Measurements from ENCODE around the gene CACNA1B. TPM values are rescaled to one million over a fixed set of nuclear protein-coding genes. Genes with fewer than 3 reads are reported as not detected.

Gene CACNA1B
- total RNA-seq, 1 donor from 2014 or later, result 0.19 TPM

DNA sequence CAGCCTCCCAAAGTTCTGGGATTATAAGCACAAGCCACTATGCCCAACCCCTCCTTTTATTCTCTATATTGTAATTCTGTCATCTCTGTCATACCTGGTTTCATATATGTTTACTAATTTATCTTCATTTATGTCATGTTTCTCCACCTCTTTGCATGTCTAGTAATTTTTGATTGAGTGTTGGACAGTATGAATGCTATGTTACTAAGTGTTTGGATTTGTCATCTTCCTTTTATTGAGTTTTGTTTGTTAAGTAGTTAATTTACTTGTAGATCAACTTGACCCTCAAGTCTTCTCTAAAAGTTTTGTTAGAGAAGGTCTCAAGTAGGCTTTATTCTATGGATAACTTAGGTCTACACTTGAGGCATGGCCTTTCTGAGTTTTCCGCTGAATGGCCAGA is 17.2 kb upstream of the CACNA1B start:
- peaks cover 16% of the 10 kb centered on the region for H3K27me3 ChIP-seq (ENCODE audit: low read depth)
- no peaks in the 10 kb centered on the region for H3K36me3 ChIP-seq
- H3K4me1 ChIP-seq, result no peaks in the 10 kb centered on the region
- H3K9me3 ChIP-seq (replicated peaks), result peaks cover 57% of the 10 kb centered on the region
- TF ChIP-seq, protein P1, sequence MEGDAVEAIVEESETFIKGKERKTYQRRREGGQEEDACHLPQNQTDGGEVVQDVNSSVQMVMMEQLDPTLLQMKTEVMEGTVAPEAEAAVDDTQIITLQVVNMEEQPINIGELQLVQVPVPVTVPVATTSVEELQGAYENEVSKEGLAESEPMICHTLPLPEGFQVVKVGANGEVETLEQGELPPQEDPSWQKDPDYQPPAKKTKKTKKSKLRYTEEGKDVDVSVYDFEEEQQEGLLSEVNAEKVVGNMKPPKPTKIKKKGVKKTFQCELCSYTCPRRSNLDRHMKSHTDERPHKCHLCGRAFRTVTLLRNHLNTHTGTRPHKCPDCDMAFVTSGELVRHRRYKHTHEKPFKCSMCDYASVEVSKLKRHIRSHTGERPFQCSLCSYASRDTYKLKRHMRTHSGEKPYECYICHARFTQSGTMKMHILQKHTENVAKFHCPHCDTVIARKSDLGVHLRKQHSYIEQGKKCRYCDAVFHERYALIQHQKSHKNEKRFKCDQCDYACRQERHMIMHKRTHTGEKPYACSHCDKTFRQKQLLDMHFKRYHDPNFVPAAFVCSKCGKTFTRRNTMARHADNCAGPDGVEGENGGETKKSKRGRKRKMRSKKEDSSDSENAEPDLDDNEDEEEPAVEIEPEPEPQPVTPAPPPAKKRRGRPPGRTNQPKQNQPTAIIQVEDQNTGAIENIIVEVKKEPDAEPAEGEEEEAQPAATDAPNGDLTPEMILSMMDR (IDR thresholded peaks at IDR 0.05; ENCODE audit: borderline replicate concordance), result no peak
- no peak overlapping the region for H3K27ac ChIP-seq (replicated peaks)
- no peak overlapping the region for H3K4me3 ChIP-seq
- no peak for DNase-seq
- intact Hi-C loops (cut with micrococcal nuclease), result no loop called here

DNA sequence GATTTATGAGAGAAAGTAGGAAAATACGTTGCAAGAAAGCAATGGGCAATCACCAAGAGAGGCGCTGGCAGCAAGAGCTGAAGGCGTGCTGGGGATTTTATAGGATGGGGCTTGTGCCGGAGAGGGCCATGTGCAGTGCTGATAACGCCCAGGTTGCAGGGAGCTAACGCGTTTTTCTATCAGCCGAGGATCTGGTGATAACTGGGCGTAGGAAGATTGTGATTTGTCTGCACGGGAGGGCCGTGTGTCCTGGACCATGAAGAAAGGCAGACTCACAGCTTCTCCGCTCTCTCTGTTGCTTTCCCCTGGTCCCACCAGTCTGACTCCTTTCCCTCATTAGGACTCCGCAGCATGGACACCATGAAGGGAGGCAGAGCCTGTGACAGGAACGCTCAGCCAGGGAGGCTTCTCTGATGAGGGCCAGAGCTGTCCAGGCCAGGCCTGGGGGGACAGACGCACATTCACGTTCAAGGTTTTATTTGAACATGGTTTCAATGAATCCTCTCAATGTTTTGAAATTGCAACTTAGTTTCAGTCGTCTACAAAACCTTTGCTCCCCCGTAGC is 11.9 kb upstream of the CACNA1B start:
- Histone ChIP-seq H3K27ac (replicated peaks) (no peak overlapping the region), H3K36me3 (no peaks in the 10 kb centered on the region), H3K4me1 (no peaks in the 10 kb centered on the region), H3K9me3 (replicated peaks) (peaks cover 21% of the 10 kb centered on the region), H3K27me3 (ENCODE audit: low read depth) (peaks cover 53% of the 10 kb centered on the region), H3K4me3 (no peak overlapping the region)
- TF ChIP-seq, protein P1 (IDR thresholded peaks at IDR 0.05; ENCODE audit: borderline replicate concordance), result no peak
- intact Hi-C loops (cut with micrococcal nuclease), result no loop called here
- DNase-seq, result no peak

DNA sequence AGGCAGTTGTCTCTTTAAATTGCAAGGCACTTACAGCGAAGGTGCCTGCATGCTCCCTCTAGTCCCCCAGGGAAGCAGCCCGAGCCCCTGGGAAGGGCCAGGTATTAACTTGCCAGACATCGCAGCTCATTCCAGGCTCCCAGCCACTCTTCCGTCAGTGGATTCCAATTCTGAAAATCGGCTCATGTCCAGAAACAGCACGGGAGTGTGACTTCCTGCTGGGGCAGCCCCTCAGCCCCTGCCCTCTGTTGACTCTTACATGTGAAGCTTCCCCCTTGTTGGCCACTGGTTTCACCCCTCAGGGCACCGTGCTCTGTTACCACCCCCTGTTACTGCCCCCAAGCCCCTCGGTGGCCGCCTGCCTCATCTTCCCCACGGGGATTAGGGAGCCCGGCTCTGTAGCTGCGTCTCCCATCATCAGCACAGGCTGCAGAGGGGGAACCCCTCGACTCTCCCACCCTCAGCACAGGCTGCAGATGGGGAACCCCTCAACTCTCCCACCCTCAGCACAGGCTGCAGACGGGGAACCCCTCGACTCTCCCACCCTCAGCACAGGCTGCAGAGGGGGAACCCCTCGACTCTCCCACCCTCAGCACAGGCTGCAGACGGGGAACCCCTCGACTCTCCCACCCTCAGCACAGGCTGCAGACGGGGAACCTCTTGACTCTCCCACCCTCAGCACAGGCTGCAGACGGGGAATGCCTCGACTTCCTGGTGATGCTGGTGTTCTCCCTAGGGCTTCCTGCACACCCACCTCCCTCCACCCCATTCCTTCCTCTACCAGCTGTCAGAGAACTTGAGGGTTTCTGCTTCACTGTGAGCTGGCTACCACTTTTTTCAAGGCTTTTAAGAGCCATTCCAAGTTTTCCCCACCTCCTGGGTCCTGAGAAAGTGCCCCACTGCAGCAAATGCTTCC is 11.1 kb upstream of the CACNA1B start:
- no peak overlapping the region for H3K4me3 ChIP-seq
- intact Hi-C loops (cut with micrococcal nuclease), result no loop called here
- no peak overlapping the region for H3K27ac ChIP-seq (replicated peaks)
- H3K4me1 ChIP-seq, result no peaks in the 10 kb centered on the region
- TF ChIP-seq, protein P1 (IDR thresholded peaks at IDR 0.05; ENCODE audit: borderline replicate concordance), result no peak
- DNase-seq, result no peak
- H3K27me3 ChIP-seq (ENCODE audit: low read depth), result peaks cover 62% of the 10 kb centered on the region
- H3K9me3 ChIP-seq (replicated peaks), result peaks cover 13% of the 10 kb centered on the region
- no peaks in the 10 kb centered on the region for H3K36me3 ChIP-seq

DNA sequence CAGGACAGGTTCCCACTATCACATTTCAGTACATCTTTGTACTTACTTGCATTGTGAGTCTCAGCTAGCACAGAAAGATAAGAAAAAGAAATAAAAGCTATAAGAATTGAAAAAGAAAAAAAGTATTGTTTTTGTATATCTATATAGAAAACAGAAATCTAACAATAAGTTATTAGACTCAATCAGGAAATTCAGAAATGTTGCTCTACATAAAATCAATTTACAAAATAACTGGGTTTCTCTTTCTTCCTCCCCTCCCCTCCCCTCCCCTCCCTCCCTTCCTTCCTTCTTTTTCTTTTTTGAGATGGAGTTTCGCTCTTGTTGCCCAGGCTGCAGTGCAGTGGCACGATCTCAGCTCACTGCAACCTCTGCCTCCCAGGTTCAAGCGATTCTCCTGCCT is 7.2 kb upstream of the CACNA1B start:
- Histone ChIP-seq H3K27ac (replicated peaks) (no peak overlapping the region), H3K4me1 (no peaks in the 10 kb centered on the region), H3K36me3 (no peaks in the 10 kb centered on the region), H3K27me3 (ENCODE audit: low read depth) (peaks cover 67% of the 10 kb centered on the region), H3K9me3 (replicated peaks) (peaks cover 12% of the 10 kb centered on the region), H3K4me3 (no peak overlapping the region)
- TF ChIP-seq, protein P1 (IDR thresholded peaks at IDR 0.05; ENCODE audit: borderline replicate concordance), result no peak
- intact Hi-C loops (cut with micrococcal nuclease), result no loop called here
- DNase-seq, result no peak

DNA sequence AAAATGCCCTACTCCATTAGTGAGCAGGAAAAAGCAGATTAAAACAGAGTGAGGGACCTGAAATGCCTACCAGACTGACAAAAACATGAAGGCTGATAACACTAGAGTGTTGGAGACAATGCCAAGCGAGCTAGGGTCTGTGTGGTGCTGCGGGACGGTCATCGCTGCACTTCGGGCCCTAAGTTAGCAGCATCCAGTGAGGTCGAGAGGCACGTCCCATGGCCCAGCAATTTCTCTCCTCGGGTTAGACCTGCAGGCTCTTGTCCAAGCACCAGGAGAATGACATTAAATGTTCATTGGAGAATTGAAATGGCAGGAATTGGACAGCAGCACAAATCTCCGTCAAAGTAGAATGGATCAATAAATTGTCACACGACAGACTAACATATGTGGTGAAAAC is 5.3 kb upstream of the CACNA1B start:
- intact Hi-C loops (cut with micrococcal nuclease), result no loop called here
- DNase-seq, result no peak
- peaks cover 12% of the 10 kb centered on the region for H3K9me3 ChIP-seq (replicated peaks)
- H3K4me1 ChIP-seq, result no peaks in the 10 kb centered on the region
- no peak overlapping the region for H3K4me3 ChIP-seq
- no peaks in the 10 kb centered on the region for H3K36me3 ChIP-seq
- TF ChIP-seq, protein P1 (IDR thresholded peaks at IDR 0.05; ENCODE audit: borderline replicate concordance), result no peak
- no peak overlapping the region for H3K27ac ChIP-seq (replicated peaks)
- peaks cover 67% of the 10 kb centered on the region for H3K27me3 ChIP-seq (ENCODE audit: low read depth)

All from left ventricle myocardium inferior (tissue), 1 donor.